HepG2 (cell line): ENCODE measurements around the gene ATP11B. TPM values are rescaled to one million over a fixed set of nuclear protein-coding genes. Genes with fewer than 3 reads are reported as not detected.

ENCODE experiments used
- ATAC-seq: fragments of 200-7000 bp; cut with Tn5 transposase; 3 replicates; pipeline ENCODE4 v1.9.1; 2020; ENCODE audit warnings: mild to moderate bottlenecking, moderate library complexity
- BruUV-seq: library from RNA; stranded (reverse); fragments of 400-500 nt; replicated peaks from 2 replicates; lab custom pipeline; 2021; lab: Mats Ljungman, UMichigan
- CTCF ChIA-PET: fragments of 300-600 bp; formaldehyde crosslinking; extraction: SDS; loops from one replicate; lab custom pipeline; 2021; ENCODE audit warnings: low total read pairs, inconsistent platforms, low intra/inter-chr PET ratio; lab: Yijun Ruan, JAX
- POLR2A ChIA-PET: fragments of 350-600 bp; sonication (Branson Sonifier 250); formaldehyde crosslinking; loops from one replicate; lab custom pipeline; 2020; ENCODE audit warnings: antibody characterized with exemption, inconsistent platforms; lab: Yijun Ruan, JAX
- DNase-seq: peaks from one replicate; pipeline ENCODE4 v3.0.0-alpha.2; 2015; ENCODE audit warnings: low spot score
- FAIRE-seq: peaks from 3 replicates; lab custom pipeline; 2011; peaks lifted over from hg19 to GRCh38; lab: Jason Lieb, UNC
- H2AFZ ChIP-seq: one replicate; pipeline ENCODE4 v1.6.1; 2011; ENCODE audit warnings: low read length, inconsistent platforms
- H3K27ac ChIP-seq: fragments of 300-600 bp; 3 replicates; pipeline ENCODE4 v1.8.0; 2011; ENCODE audit warnings: mixed run types, mild to moderate bottlenecking, mixed read lengths, low read length, inconsistent platforms; ENCODE audit not compliant: insufficient read depth; ENCODE audit errors: extremely low read length
- H3K27me3 ChIP-seq, 2 experiments: fragments of 200-600 bp in 1 of 2; 2 replicates in 1 of 2; 3 replicates in 1 of 2; pipeline versions ENCODE4 v1.6.0 to v1.8.0; 2011; ENCODE audit warnings: low read length in 2 of 2, mild to moderate bottlenecking in 2 of 2, moderate library complexity in 2 of 2, inconsistent platforms in 1 of 2; ENCODE audit not compliant: insufficient read depth in 2 of 2, control insufficient read depth in 1 of 2
- H3K36me3 ChIP-seq, 2 experiments: fragments of 200-600 bp in 1 of 2; replicated peaks in 1 of 2; 2 replicates in 1 of 2; 3 replicates in 1 of 2; pipeline versions ENCODE4 v1.5.1 to v1.8.0; 2011; ENCODE audit warnings: low read length in 2 of 2, inconsistent platforms in 1 of 2; ENCODE audit not compliant: insufficient read depth in 2 of 2, control insufficient read depth in 1 of 2
- H3K4me1 ChIP-seq: 2 replicates; pipeline ENCODE4 v1.5.1; 2012; ENCODE audit warnings: low read length, inconsistent platforms; ENCODE audit not compliant: insufficient read depth
- H3K4me2 ChIP-seq: 2 replicates; pipeline ENCODE4 v1.6.0; 2011; ENCODE audit warnings: low read depth, low read length, inconsistent platforms
- H3K4me3 ChIP-seq, 3 experiments: fragments of 200-600 bp in 1 of 3; sonication (generic), shearing (Covaris generic) in 1 of 3; replicated peaks in 1 of 3; 2 replicates each; pipeline ENCODE4 v1.5.1; 2011 to 2016; ENCODE audit warnings: low read length in 3 of 3, inconsistent platforms in 2 of 3, low read depth in 2 of 3, mild to moderate bottlenecking in 2 of 3, control low read depth in 1 of 3, mixed read lengths in 1 of 3; ENCODE audit not compliant: insufficient read depth in 1 of 3
- H3K79me2 ChIP-seq: one replicate; pipeline ENCODE4 v1.6.1; 2011; ENCODE audit warnings: low read length, inconsistent platforms; ENCODE audit not compliant: insufficient read depth
- H3K9ac ChIP-seq: 2 replicates; pipeline ENCODE4 v1.6.0; 2011; ENCODE audit warnings: mild to moderate bottlenecking, low read depth, low read length, inconsistent platforms; ENCODE audit not compliant: insufficient read depth
- H3K9me3 ChIP-seq: 2 replicates; pipeline ENCODE4 v1.5.1; 2012; ENCODE audit warnings: mild to moderate bottlenecking, low read length
- H4K20me1 ChIP-seq: 2 replicates; pipeline ENCODE4 v1.6.0; 2011; ENCODE audit warnings: inconsistent platforms, mild to moderate bottlenecking, low read length, moderate library complexity; ENCODE audit not compliant: insufficient read depth
- CHD2 ChIP-seq: IDR thresholded peaks from 2 replicates; pipeline ENCODE4 v1.6.1; 2011; ENCODE audit warnings: low read depth, low read length, improper control_type of control experiment
- E2F5 ChIP-seq: sonication (generic); formaldehyde crosslinking; conservative IDR thresholded peaks from 2 replicates; pipeline ENCODE4 v1.4.0; 2020; ENCODE audit warnings: missing genetic modification reagents
- NKX3-1 ChIP-seq: sonication (generic); formaldehyde crosslinking; IDR thresholded peaks from 2 replicates; pipeline ENCODE4 v1.5.0; 2020; ENCODE audit warnings: missing genetic modification reagents
- PRDM10 ChIP-seq: sonication (generic); formaldehyde crosslinking; IDR thresholded peaks from 2 replicates; pipeline ENCODE4 v1.4.0; 2020; ENCODE audit warnings: low read depth, missing genetic modification reagents
- PTBP1 ChIP-seq: fragments of 200-400 bp; formaldehyde crosslinking; IDR thresholded peaks from 2 replicates; pipeline ENCODE4 v1.6.1; 2018; ENCODE audit warnings: low read length, low read depth; ENCODE audit not compliant: poor library complexity, severe bottlenecking
- TEF ChIP-seq: sonication (generic); formaldehyde crosslinking; IDR thresholded peaks from 2 replicates; pipeline ENCODE4 v1.5.0; 2020; ENCODE audit warnings: missing genetic modification reagents
- ZBTB20 ChIP-seq: sonication (generic); formaldehyde crosslinking; IDR thresholded peaks from 2 replicates; pipeline ENCODE4 v1.8.1; 2023; ENCODE audit warnings: missing genetic modification reagents, low read depth, mild to moderate bottlenecking, borderline replicate concordance
- ZNF251 ChIP-seq: sonication (generic); formaldehyde crosslinking; IDR thresholded peaks from 2 replicates; pipeline ENCODE4 v1.9.0; 2021; ENCODE audit warnings: mild to moderate bottlenecking, missing genetic modification reagents
- ZNF317 ChIP-seq: sonication (generic); formaldehyde crosslinking; IDR thresholded peaks from 2 replicates; pipeline ENCODE4 v1.5.0; 2020; ENCODE audit warnings: mild to moderate bottlenecking, missing genetic modification reagents
- ZNF460 ChIP-seq: sonication (generic); formaldehyde crosslinking; IDR thresholded peaks from 2 replicates; pipeline ENCODE4 v1.5.1; 2020; ENCODE audit warnings: missing genetic modification reagents, mild to moderate bottlenecking, borderline replicate concordance
- in situ Hi-C: cut with HindIII; loops from 2 replicates; pipeline ENCODE4 v1.10.0; 2017; ENCODE audit warnings: low pct_unique_long_range_greater_than_20kb; ENCODE audit not compliant: extremely low pct_ligation_motif_present
- intact Hi-C: fragments of 100-400 bp; cut with micrococcal nuclease; formaldehyde crosslinking; loops from one replicate; pipeline ENCODE4 v1.10.0; 2022; ENCODE audit not compliant: unreplicated experiment
- polyA plus RNA-seq, 8 experiments: library from polyadenylated mRNA; depleted of rRNA in 3 of 8; stranded (reverse) in 7 of 8; unstranded in 1 of 8; fragments of >200 nt; fragmentation: Illumina TruSeq in 4 of 8; extraction: Trizol in 4 of 8; gene quantifications; 2 replicates each; pipeline versions ENCODE4 v1.2.1 to v1.2.3, GENCODE V29; 2011 to 2016; ENCODE audit warnings: low read depth in 4 of 8, missing spikeins in 1 of 8, mixed read lengths in 1 of 8; ENCODE audit not compliant: insufficient read depth in 1 of 8
- total RNA-seq, 5 experiments: library from RNA; depleted of rRNA; stranded (reverse); fragments of >200 nt; fragmentation: Illumina TruSeq; extraction: Trizol; gene quantifications; 2 replicates each; pipeline ENCODE4 v1.2.3, GENCODE V29; 2016; ENCODE audit warnings: low read depth in 1 of 5
- TF ChIP-seq, protein P1 (sequence below): sonication (generic); formaldehyde crosslinking; IDR thresholded peaks from 2 replicates; pipeline ENCODE4 v1.4.0; 2020; ENCODE audit warnings: missing genetic modification reagents

Gene ATP11B
- total and polyA plus RNA-seq, 2 of the 13 experiments (the other 11 are each of a cell fraction or from before 2014, with no cell fraction given): 10.1 to 22.9 TPM

DNA sequence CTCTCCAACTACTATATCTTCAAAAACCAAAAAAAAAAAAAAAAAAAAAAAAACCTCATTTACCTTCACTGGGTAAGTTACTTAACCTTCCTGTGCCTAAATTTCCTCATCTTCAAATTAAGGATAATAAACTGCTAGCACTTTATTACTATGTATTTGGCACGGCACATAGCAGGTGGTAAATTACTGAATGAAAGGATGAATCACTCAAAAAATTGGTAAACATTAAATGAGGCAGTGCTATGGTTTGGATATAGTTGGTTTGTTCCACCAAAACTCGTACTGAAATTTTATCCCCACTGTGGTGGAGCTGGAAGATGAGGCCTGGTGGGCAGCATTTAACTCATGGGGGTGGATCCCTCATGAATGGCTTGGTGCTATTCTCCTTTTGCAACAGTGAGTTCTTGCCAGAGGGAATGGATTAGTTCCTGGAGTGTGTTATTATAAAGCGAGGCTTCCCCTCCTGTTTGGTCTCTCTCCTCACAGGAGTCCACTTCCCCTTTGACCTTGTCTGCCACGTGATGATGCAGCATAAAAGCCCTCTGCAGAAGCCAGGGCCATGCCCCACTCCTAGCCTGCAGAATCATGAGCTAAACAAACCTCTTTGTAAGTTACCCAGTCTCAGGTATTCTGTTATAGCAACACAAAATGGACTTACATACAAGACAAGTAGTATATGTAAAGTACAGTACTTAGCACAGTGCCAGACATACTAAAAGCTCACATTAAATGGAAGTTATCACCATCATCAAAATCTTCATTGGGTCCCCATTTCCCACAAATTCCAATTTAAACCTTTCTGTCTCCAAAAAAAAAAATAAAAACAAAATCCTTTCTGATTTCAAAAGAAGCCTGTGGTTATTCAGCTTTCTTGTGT lies 166.4 kb downstream of the ATP11B start (continued):
- TF ChIP-seq, protein P1, sequence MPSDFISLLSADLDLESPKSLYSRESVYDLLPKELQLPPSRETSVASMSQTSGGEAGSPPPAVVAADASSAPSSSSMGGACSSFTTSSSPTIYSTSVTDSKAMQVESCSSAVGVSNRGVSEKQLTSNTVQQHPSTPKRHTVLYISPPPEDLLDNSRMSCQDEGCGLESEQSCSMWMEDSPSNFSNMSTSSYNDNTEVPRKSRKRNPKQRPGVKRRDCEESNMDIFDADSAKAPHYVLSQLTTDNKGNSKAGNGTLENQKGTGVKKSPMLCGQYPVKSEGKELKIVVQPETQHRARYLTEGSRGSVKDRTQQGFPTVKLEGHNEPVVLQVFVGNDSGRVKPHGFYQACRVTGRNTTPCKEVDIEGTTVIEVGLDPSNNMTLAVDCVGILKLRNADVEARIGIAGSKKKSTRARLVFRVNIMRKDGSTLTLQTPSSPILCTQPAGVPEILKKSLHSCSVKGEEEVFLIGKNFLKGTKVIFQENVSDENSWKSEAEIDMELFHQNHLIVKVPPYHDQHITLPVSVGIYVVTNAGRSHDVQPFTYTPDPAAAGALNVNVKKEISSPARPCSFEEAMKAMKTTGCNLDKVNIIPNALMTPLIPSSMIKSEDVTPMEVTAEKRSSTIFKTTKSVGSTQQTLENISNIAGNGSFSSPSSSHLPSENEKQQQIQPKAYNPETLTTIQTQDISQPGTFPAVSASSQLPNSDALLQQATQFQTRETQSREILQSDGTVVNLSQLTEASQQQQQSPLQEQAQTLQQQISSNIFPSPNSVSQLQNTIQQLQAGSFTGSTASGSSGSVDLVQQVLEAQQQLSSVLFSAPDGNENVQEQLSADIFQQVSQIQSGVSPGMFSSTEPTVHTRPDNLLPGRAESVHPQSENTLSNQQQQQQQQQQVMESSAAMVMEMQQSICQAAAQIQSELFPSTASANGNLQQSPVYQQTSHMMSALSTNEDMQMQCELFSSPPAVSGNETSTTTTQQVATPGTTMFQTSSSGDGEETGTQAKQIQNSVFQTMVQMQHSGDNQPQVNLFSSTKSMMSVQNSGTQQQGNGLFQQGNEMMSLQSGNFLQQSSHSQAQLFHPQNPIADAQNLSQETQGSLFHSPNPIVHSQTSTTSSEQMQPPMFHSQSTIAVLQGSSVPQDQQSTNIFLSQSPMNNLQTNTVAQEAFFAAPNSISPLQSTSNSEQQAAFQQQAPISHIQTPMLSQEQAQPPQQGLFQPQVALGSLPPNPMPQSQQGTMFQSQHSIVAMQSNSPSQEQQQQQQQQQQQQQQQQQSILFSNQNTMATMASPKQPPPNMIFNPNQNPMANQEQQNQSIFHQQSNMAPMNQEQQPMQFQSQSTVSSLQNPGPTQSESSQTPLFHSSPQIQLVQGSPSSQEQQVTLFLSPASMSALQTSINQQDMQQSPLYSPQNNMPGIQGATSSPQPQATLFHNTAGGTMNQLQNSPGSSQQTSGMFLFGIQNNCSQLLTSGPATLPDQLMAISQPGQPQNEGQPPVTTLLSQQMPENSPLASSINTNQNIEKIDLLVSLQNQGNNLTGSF: no peak
- TF ChIP-seq, all 625 proteins: peak for 2

GRCh38 chr3:182962166-182962565 lies 168.9 kb downstream of the ATP11B start:
- intact Hi-C loops: no loop called here
- ATAC-seq: no peak
- no TSS peak for BruUV-seq
- Histone ChIP-seq H3K9me3 (no peaks in the 10 kb centered on the region), H3K9ac (no peak overlapping the region), H3K4me1 (peaks cover 9% of the 10 kb centered on the region), H2AFZ (no peak overlapping the region), H3K27ac (no peak overlapping the region), H3K36me3 (peaks cover 2 to 22% of the 10 kb centered on the region in 2 experiments), H3K79me2 (peaks cover 8% of the 10 kb centered on the region), H3K27me3 (no peaks in the 10 kb centered on the region; a peak in 1 of 5 replicates), H4K20me1 (no peaks in the 10 kb centered on the region), H3K4me2 (no peak overlapping the region), H3K4me3 (no peak overlapping the region)
- in situ Hi-C loops: no loop called here
- ChIA-PET CTCF (no interaction called here), POLR2A (no interaction called here)
- no peak for FAIRE-seq
- DNase-seq: no peak
- TF ChIP-seq PTBP1: no peak
- no peak for TF ChIP-seq TEF (CRISPR knock-in tag)
- TF ChIP-seq NKX3-1: no peak
- no peak for TF ChIP-seq CHD2
- TF ChIP-seq ZNF317 (CRISPR knock-in tag): no peak
- TF ChIP-seq ZBTB20 (CRISPR knock-in tag): no peak
- no peak for TF ChIP-seq E2F5 (CRISPR knock-in tag)
- TF ChIP-seq ZNF251 (CRISPR knock-in tag): no peak
- TF ChIP-seq PRDM10 (CRISPR knock-in tag): no peak
- TF ChIP-seq ZNF460 (CRISPR knock-in tag): no peak
